ENCODE data around the gene RPAIN.
"Not testable (repeated sequence)": the region's sequence is repeated elsewhere in the genome, so short reads cannot be mapped to it uniquely, and the experiment has no call there.

RPAIN gene

GRCh38 chr17:5429191-5429887 lies 9.4 kb downstream of the RPAIN start:
- no peak for DNase-seq (ENCODE audit: low read depth in 2 of 2)

- no peak for DNase-seq (ENCODE audit: low read depth in 2 of 2)
These were observed 10.5 kb downstream of the RPAIN start for GRCh38 chr17:5430413-5430999.

- not testable (repeated sequence) for DNase-seq (ENCODE audit: low read depth in 2 of 2)
These were observed 11.3 kb downstream of the RPAIN start for GRCh38 chr17:5431234-5431633.

- no peak for DNase-seq (ENCODE audit: low read depth in 2 of 2)
These were observed 12.1 kb downstream of the RPAIN start for GRCh38 chr17:5431949-5432556.

- DNase-seq (ENCODE audit: low read depth in 2 of 2) = no peak
These were observed 15.0 kb downstream of the RPAIN start for GRCh38 chr17:5434984-5435383.

DNA sequence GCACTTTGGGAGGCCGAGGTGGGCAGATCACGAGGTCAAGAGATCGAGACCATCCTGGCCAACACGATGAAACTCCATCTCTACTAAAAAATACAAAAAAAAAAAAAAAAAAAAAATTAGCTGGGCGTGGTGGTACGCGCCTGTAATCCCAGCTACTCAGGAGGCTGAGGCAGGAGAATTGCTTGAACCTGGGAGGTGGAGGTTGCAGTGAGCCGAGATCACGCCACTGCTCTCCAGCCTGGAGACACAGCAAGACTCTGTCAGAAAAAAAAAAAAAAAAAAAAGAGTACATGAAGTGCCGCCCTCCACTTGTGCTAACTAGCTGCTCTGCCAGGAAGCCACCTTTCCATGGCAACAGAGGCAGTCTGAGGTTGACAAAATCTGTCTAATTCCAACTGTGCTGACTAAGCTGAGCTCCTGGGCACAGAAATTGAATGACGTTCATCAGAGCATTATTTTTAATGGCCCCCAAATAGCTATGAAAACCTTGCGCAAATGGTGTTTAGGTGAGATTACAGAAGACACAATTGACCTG lies 15.9 kb downstream of the RPAIN start:
- not testable (repeated sequence) for DNase-seq (ENCODE audit: low read depth in 2 of 2)

- no peak for DNase-seq (ENCODE audit: low read depth in 2 of 2)
These were observed 17.8 kb downstream of the RPAIN start for GRCh38 chr17:5437721-5438317.

DNA sequence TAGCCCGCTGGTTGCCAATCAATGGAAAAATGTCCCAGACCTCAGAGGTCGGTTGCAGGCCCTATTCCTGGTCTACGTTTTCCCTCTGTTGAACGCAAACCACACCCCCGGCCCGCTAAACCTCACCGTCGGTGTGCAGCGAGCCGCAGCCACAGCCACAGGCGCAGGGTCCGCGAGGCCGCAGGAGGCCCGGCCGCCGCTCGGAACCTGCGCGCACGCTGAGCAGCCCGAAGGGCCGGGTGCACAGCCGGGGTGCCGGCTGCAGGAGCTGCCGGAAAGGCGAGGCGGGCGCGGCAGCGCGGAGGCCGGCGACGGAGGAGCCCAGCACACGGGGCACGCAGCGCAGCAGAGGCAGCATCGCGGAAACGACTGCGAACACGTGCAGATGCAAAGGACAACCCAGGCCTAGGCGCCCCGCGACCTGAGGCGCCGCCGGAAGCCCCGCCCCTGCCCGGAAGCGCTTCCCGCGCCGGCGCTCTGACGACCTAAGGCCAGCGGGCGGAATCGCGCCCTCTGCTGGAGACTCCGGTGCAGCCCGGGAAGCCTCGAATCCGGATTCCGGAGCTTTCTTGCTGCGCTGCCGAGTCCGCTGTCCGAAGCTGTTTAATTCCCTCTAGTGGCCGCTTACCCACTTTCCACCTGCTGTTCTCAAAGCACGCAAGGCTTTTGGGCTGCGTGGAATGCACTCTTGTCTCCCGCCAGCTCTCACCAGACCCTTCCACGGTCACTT lies 18.9 kb downstream of the RPAIN start, which contains the start of gene C1QBP:
Gene C1QBP, minus strand, starts transcription at position 440 of the 730 bp plus-strand sequence. Its CDS starts 82 bp downstream, at position 358.
- DNase-seq (ENCODE audit: low read depth in 2 of 2) = peak; percentile 65 to 68

GRCh38 chr17:5439446-5439764 lies 19.4 kb downstream of the RPAIN start:
- DNase-seq (ENCODE audit: low read depth in 2 of 2) = no peak

DNA sequence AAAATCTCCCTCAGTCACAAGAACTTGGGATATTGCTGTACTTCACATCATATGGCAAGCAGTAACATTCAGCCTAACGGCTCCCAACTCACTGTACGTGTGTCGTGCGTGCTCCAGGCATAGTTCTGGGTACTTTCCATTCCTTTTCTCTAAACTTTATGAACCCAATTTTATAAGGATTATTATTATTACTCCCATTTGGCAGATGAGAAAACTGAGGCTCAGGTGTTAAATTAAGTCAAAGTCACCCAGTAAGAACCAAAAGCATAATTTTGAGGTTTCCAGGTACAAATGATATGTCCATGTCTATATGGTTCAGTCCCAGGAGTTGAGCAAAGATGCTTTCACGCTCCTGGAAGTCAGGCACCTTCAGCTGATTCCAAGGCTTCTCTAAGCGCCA lies 23.7 kb downstream of the RPAIN start:
- no peak for DNase-seq (ENCODE audit: low read depth in 2 of 2)

GRCh38 chr17:5444209-5444608 lies 24.2 kb downstream of the RPAIN start:
- no peak for DNase-seq (ENCODE audit: low read depth in 2 of 2)

DNA sequence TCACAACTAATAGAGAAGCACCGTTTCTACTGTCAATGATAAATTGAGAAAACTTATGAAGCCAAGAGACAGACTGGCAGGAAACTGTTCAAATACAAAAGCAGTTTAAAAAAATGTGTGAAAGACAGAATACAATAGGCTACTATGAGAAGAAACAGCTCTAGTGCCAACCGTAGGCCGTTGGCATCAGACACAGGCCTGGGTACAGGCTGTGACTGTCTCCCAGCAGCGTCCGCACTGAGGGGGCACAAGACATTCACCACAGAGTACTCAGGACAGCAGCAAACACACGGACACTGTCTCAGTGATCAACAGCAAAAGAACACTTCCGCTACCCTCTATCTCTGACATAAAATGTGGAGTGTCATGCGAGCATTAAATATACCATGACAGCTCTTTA lies 26.8 kb downstream of the RPAIN start:
- no peak for DNase-seq (ENCODE audit: low read depth in 2 of 2)

GRCh38 chr17:5464717-5465507 lies 44.9 kb downstream of the RPAIN start:
- no peak for DNase-seq (ENCODE audit: low read depth in 2 of 2)

GRCh38 chr17:5466295-5466694 lies 46.3 kb downstream of the RPAIN start:
- no peak for DNase-seq (ENCODE audit: low read depth in 2 of 2)

- DNase-seq (ENCODE audit: low read depth in 2 of 2) = no peak
These were observed 47.4 kb downstream of the RPAIN start for GRCh38 chr17:5467416-5467815.

- DNase-seq (ENCODE audit: low read depth in 2 of 2) = no peak
These were observed 48.1 kb downstream of the RPAIN start for GRCh38 chr17:5468075-5468473.

GRCh38 chr17:5472511-5472910 lies 52.5 kb downstream of the RPAIN start:
- no peak for DNase-seq (ENCODE audit: low read depth in 2 of 2)

DNA sequence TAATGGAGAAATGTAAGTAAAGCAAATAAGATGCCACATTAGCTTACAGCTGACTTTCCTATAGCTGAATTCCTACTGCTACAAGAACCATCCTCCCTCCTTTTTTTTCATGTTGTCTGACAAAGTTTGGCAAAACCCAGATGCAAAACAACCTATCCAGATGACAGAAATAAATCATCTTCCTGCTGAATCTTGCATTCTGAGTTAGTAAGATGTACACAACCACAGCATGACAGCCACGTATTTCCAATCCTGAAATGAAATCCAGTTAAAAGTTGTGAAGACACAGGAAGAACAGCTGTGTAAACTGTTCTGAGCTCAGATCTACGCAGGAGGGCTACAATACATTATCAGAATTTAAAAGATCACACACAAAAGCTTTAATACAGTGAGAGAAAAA lies 53.9 kb downstream of the RPAIN start:
- DNase-seq (ENCODE audit: low read depth in 2 of 2) = no peak

GRCh38 chr17:5478992-5479391 lies 59.0 kb downstream of the RPAIN start:
- DNase-seq (ENCODE audit: low read depth in 2 of 2) = no peak

- DNase-seq (ENCODE audit: low read depth in 2 of 2) = no peak
These were observed 61.0 kb downstream of the RPAIN start for GRCh38 chr17:5480962-5481361.

DNA sequence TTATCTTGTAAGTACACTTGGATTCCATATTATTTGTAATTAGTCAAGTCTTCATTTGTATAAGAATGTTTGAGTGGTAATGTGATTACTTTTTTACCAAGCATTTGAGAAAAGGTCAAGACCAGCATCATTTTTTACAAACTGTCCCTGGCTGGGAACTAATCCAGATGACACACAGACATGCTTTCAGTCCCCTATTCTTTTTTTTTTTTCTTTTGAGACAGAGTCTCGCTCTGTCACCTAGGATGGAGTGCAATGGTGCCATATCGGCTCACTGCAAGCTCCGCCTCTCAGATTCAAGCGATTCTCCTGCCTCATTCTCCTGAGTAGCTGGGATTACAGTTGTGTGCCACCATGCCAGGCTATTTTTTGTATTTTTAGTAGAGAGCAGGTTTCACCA lies 61.5 kb downstream of the RPAIN start:
- DNase-seq (ENCODE audit: low read depth in 2 of 2) = no peak
